GM12878 (cell line): Measurements from ENCODE around the gene TBC1D25. TPM values are rescaled to one million over a fixed set of nuclear protein-coding genes. Genes with fewer than 3 reads are reported as not detected.

ENCODE experiments used
- ATAC-seq: fragments of 200-7000 bp; cut with Tn5 transposase; 3 replicates; pipeline ENCODE4 v1.9.1; 2020; ENCODE audit warnings: mild to moderate bottlenecking, moderate library complexity
- BruUV-seq: library from RNA; stranded (reverse); fragments of 400-500 nt; replicated peaks from 2 replicates; lab custom pipeline; 2021; lab: Mats Ljungman, UMichigan
- CTCF ChIA-PET: fragments of 300-600 bp; sonication (Branson Sonifier 250); formaldehyde crosslinking; extraction: SDS; loops from one replicate; lab custom pipeline; 2021; ENCODE audit warnings: inconsistent platforms; lab: Yijun Ruan, JAX
- POLR2A ChIA-PET: fragments of 350-600 bp; formaldehyde crosslinking; extraction: SDS; loops from one replicate; lab custom pipeline; 2021; ENCODE audit warnings: inconsistent platforms; lab: Charles Lee
- RAD21 ChIA-PET: fragments of 300-600 bp; sonication (Branson Sonifier 250); formaldehyde crosslinking; loops from one replicate; lab custom pipeline; 2023; ENCODE audit warnings: antibody characterized with exemption; ENCODE audit not compliant: unreplicated experiment; lab: Charles Lee
- SMC1A ChIA-PET: fragments of 300-600 bp; sonication (Branson Sonifier 250); formaldehyde crosslinking; loops from one replicate; lab custom pipeline; 2023; ENCODE audit not compliant: unreplicated experiment, uncharacterized antibody; lab: Charles Lee
- DNase-seq: peaks from one replicate; pipeline ENCODE4 v3.0.0-alpha.2; 2011; ENCODE audit warnings: low read depth, low spot score
- FAIRE-seq: peaks from 3 replicates; lab custom pipeline; 2011; peaks lifted over from hg19 to GRCh38; lab: Jason Lieb, UNC
- H2AFZ ChIP-seq: 2 replicates; pipeline ENCODE4 v1.6.0; 2011; ENCODE audit warnings: low read depth, low read length, control low read depth; ENCODE audit not compliant: control insufficient read depth
- H3K27ac ChIP-seq: 2 replicates; pipeline ENCODE4 v1.5.1; 2011; ENCODE audit warnings: control low read depth; ENCODE audit not compliant: control insufficient read depth, insufficient read depth
- H3K27me3 ChIP-seq, 2 experiments: replicated peaks in 1 of 2; 2 replicates each; pipeline versions ENCODE4 v1.6.0 to v1.6.1; 2011; ENCODE audit warnings: low read length in 1 of 2; ENCODE audit not compliant: control insufficient read depth in 2 of 2, insufficient read depth in 2 of 2
- H3K36me3 ChIP-seq, 2 experiments: 2 replicates each; pipeline ENCODE4 v1.5.1; 2011; ENCODE audit warnings: low read length in 1 of 2; ENCODE audit not compliant: control insufficient read depth in 2 of 2, insufficient read depth in 2 of 2
- H3K4me1 ChIP-seq: 2 replicates; pipeline ENCODE4 v1.6.1; 2011; ENCODE audit warnings: mild to moderate bottlenecking, low read length, moderate library complexity, mixed read lengths; ENCODE audit not compliant: control insufficient read depth, insufficient read depth
- H3K4me2 ChIP-seq: 2 replicates; pipeline ENCODE4 v1.6.0; 2011; ENCODE audit warnings: control low read depth; ENCODE audit not compliant: control insufficient read depth, insufficient read depth
- H3K4me3 ChIP-seq: fragments of 200-600 bp; sonication (generic); 2 replicates; pipeline ENCODE4 v1.5.1; 2016
- H3K79me2 ChIP-seq: 2 replicates; pipeline ENCODE4 v1.6.0; 2011; ENCODE audit warnings: low read length; ENCODE audit not compliant: control insufficient read depth, insufficient read depth
- H3K9ac ChIP-seq: 2 replicates; pipeline ENCODE4 v1.8.0; 2011; ENCODE audit warnings: low read length, control low read depth, mixed read lengths; ENCODE audit not compliant: control insufficient read depth, insufficient read depth
- H3K9me3 ChIP-seq: replicated peaks from 3 replicates; pipeline ENCODE4 v1.5.1; 2011; ENCODE audit warnings: mild to moderate bottlenecking, low read length; ENCODE audit not compliant: control insufficient read depth, insufficient read depth
- H4K20me1 ChIP-seq: 2 replicates; pipeline ENCODE4 v1.6.0; 2011; ENCODE audit not compliant: control insufficient read depth, insufficient read depth
- CTCF ChIP-seq, 3 experiments: IDR thresholded peaks in 2 of 3; conservative IDR thresholded peaks in 1 of 3; 2 replicates each; pipeline ENCODE4 v1.5.1; 2011; ENCODE audit warnings: low read depth in 3 of 3, low read length in 3 of 3, mild to moderate bottlenecking in 3 of 3, control low read depth in 2 of 3, moderate library complexity in 2 of 3, inconsistent platforms in 1 of 3, mixed read lengths in 1 of 3; ENCODE audit not compliant: control insufficient read depth in 2 of 3, insufficient read depth in 1 of 3; ENCODE audit errors: extremely low read depth in 1 of 3
- E2F4 ChIP-seq: IDR thresholded peaks from 2 replicates; pipeline ENCODE4 v1.6.1; 2012; ENCODE audit warnings: low read depth, low read length, improper control_type of control experiment
- HSF1 ChIP-seq: fragments of 150-350 bp; IDR thresholded peaks from 2 replicates; pipeline ENCODE4 v1.6.1; 2014; ENCODE audit warnings: mild to moderate bottlenecking, low read depth, low read length
- POLR2AphosphoS5 ChIP-seq: IDR thresholded peaks from 2 replicates; pipeline ENCODE4 v1.6.1; 2011; ENCODE audit warnings: mild to moderate bottlenecking, low read length, inconsistent platforms
- USF2 ChIP-seq: IDR thresholded peaks from 2 replicates; pipeline ENCODE4 v1.6.1; 2011; ENCODE audit warnings: low read depth, low read length, improper control_type of control experiment, borderline replicate concordance
- WGBS: methylation state at CpG from one replicate; pipeline ENCODE4 v1.1.6; 2016; ENCODE audit warnings: low lambda C conversion rate; ENCODE audit not compliant: insufficient replicate concordance, insufficient coverage; ENCODE audit errors: missing lambda C conversion rate; 5-methylcytosine and 5-hydroxymethylcytosine counted together
- in situ Hi-C: fragments of 300-500 bp; cut with MboI; formaldehyde crosslinking; loops from 9 replicates; pipeline ENCODE4 v1.14.3; 2018; ENCODE audit warnings: mixed read lengths
- intact Hi-C: fragments of 100-400 bp; cut with micrococcal nuclease; formaldehyde crosslinking; loops from one replicate; pipeline ENCODE4 v1.14.2; 2022; ENCODE audit not compliant: unreplicated experiment
- polyA plus RNA-seq, 11 experiments: library from polyadenylated mRNA; depleted of rRNA in 4 of 11; unstranded in 6 of 11; stranded (reverse) in 5 of 11; fragments of >200 nt; fragmentation: Nextera tagmentation in 4 of 11; fragmentation: Illumina TruSeq in 1 of 11; extraction: Ambion mirVana in 4 of 11; extraction: Trizol in 1 of 11; gene quantifications; 1 replicate in 1 of 11; 2 replicates in 10 of 11; pipeline versions ENCODE4 v1.2.1 to v1.2.3, GENCODE V29; 2011 to 2016; ENCODE audit warnings: inconsistent platforms in 2 of 11, missing spikeins in 2 of 11, low read depth in 1 of 11
- total RNA-seq, 4 experiments: library from RNA; depleted of rRNA in 3 of 4; stranded (reverse); fragments of >200 nt in 3 of 4; fragmentation: Illumina TruSeq in 1 of 4; extraction: Trizol in 1 of 4; gene quantifications; 2 replicates each; pipeline versions ENCODE4 v1.2.1 to v1.2.3, GENCODE V29; 2013 to 2021

Gene TBC1D25
- total and polyA plus RNA-seq, 10 of the 15 experiments (the other 5 are each of a cell fraction or from before 2014, with no cell fraction given), result 0.79 to 17.3 (median 10.0) TPM

- H4K20me1 ChIP-seq, result no peaks in the 10 kb centered on the region
- H3K27ac ChIP-seq, result no peak overlapping the region
- TF ChIP-seq E2F4 (no peak), POLR2AphosphoS5 (no peak), USF2 (no peak), CTCF (IDR thresholded peaks at IDR 0.05 in 2 of 3, conservative IDR thresholded peaks at IDR 0.05 in 1 of 3; ENCODE audit: control insufficient read depth in 2 of 3, extremely low read depth in 1 of 3, insufficient read depth in 1 of 3, low read depth in 3 of 3, low read length in 3 of 3) (no peak), HSF1 (no peak)
- TF ChIP-seq, all 136 proteins: peak for 0
- H3K27me3 ChIP-seq, result no peaks in the 10 kb centered on the region
- no peaks in the 10 kb centered on the region for H3K9me3 ChIP-seq
- no peak overlapping the region for H3K9ac ChIP-seq
- ATAC-seq (no peak), DNase-seq (no peak), FAIRE-seq (no peak)
- ChIA-PET CTCF (no interaction called here), RAD21 (no interaction called here), POLR2A (interaction anchor here (1.4 kb wide), 1 partner anchor 62 kb away, joined by 3 read pairs; the partner anchor contains the start of gene RBM3), SMC1A (interaction anchor here (0.6 kb wide), 1 partner anchor 43 kb away, joined by 3 read pairs; no protein-coding TSS in a partner anchor)
- H3K4me1 ChIP-seq, result no peaks in the 10 kb centered on the region; the same call in 1 of the 2 replicates
- no peak overlapping the region for H3K4me3 ChIP-seq
- H3K79me2 ChIP-seq, result no peaks in the 10 kb centered on the region
- H3K4me2 ChIP-seq, result no peak overlapping the region
- 66% methylated on average over 20 of the region's 20 CpGs for WGBS
- no peaks in the 10 kb centered on the region for H3K36me3 ChIP-seq
- in situ Hi-C loops, result no loop called here
- BruUV-seq, result no TSS peak
- H2AFZ ChIP-seq, result no peak overlapping the region
- intact Hi-C loops, result no loop called here
These were observed 27.1 kb upstream of the TBC1D25 start for GRCh38 chrX:48512371-48512935.
